K562 (cell line): ENCODE measurements around the gene MED15. TPM values are rescaled to one million over a fixed set of nuclear protein-coding genes. Genes with fewer than 3 reads are reported as not detected.

ENCODE experiments used
- CAMTA2 ChIP-seq: fragments of 250-450 bp; sonication (Bioruptor Pico); conservative IDR thresholded peaks from 2 replicates; pipeline ENCODE4 v1.5.1; 2022
- CEBPG ChIP-seq, 3 experiments: fragments of 200-800 bp in 1 of 3; sonication (Bioruptor generic) in 1 of 3; sonication (generic) in 1 of 3; formaldehyde crosslinking in 1 of 3; IDR thresholded peaks in 2 of 3; conservative IDR thresholded peaks in 1 of 3; 2 replicates each; pipeline versions ENCODE4 v1.6.1 to v1.8.0; 2016 to 2022; ENCODE audit warnings: missing compliant biosample characterization in 2 of 3, missing genetic modification characterization in 2 of 3, mild to moderate bottlenecking in 1 of 3, missing genetic modification reagents in 1 of 3
- CLOCK ChIP-seq: fragments of 250-450 bp; sonication (Bioruptor Pico); IDR thresholded peaks from 2 replicates; pipeline ENCODE4 v1.4.0; 2020; ENCODE audit warnings: mild to moderate bottlenecking, moderate library complexity, borderline replicate concordance
- CREM ChIP-seq: IDR thresholded peaks from 2 replicates; pipeline ENCODE4 v1.6.1; 2014; ENCODE audit warnings: antibody characterized with exemption, low read depth
- DDX20 ChIP-seq: fragments of 450-650 bp; IDR thresholded peaks from 2 replicates; pipeline ENCODE4 v1.6.1; 2016; ENCODE audit warnings: missing genetic modification characterization, low read depth, mild to moderate bottlenecking, missing compliant biosample characterization, moderate library complexity
- E2F3 ChIP-seq: fragments of 250-450 bp; sonication (Bioruptor Pico); IDR thresholded peaks from 2 replicates; pipeline ENCODE4 v1.4.0; 2020; ENCODE audit warnings: mild to moderate bottlenecking
- ELF2 ChIP-seq: fragments of 250-450 bp; sonication (Bioruptor Pico); IDR thresholded peaks from 2 replicates; pipeline ENCODE4 v1.5.0; 2021; ENCODE audit warnings: mild to moderate bottlenecking
- ELF4 ChIP-seq: fragments of 450-650 bp; formaldehyde crosslinking; IDR thresholded peaks from 2 replicates; pipeline ENCODE4 v1.4.0; 2022; ENCODE audit warnings: missing genetic modification characterization
- KHSRP ChIP-seq: fragments of 450-650 bp; IDR thresholded peaks from 2 replicates; pipeline ENCODE4 v1.6.1; 2017
- MAZ ChIP-seq, 2 experiments: fragments of 450-650 bp in 1 of 2; sonication (generic) in 1 of 2; formaldehyde crosslinking; IDR thresholded peaks in 1 of 2; conservative IDR thresholded peaks in 1 of 2; 2 replicates each; pipeline versions ENCODE4 v1.4.0 to v1.5.0; 2020; ENCODE audit warnings: mild to moderate bottlenecking in 1 of 2, missing genetic modification reagents in 1 of 2
- NFE2L1 ChIP-seq: fragments of 450-650 bp; IDR thresholded peaks from 2 replicates; pipeline ENCODE4 v1.6.1; 2016; ENCODE audit warnings: missing genetic modification characterization, low read depth, mild to moderate bottlenecking, missing compliant biosample characterization, moderate library complexity, borderline replicate concordance
- NR2C1 ChIP-seq, 2 experiments: fragments of 450-650 bp; IDR thresholded peaks; 2 replicates each; pipeline ENCODE4 v1.6.1; 2017; ENCODE audit warnings: mild to moderate bottlenecking in 2 of 2, antibody characterized with exemption in 1 of 2, inconsistent platforms in 1 of 2, missing compliant biosample characterization in 1 of 2, missing genetic modification characterization in 1 of 2
- RFX7 ChIP-seq: fragments of 250-450 bp; sonication (Bioruptor Pico); IDR thresholded peaks from 2 replicates; pipeline ENCODE4 v1.5.1; 2021; ENCODE audit warnings: mild to moderate bottlenecking
- SUPT5H ChIP-seq: fragments of 450-650 bp; IDR thresholded peaks from 2 replicates; pipeline ENCODE4 v1.6.1; 2016
- USF1 ChIP-seq: sonication (generic); formaldehyde crosslinking; IDR thresholded peaks from 2 replicates; pipeline ENCODE4 v1.9.0; 2022; ENCODE audit warnings: mild to moderate bottlenecking, missing genetic modification reagents
- ZNF311 ChIP-seq: fragments of 250-450 bp; sonication (Bioruptor Pico); IDR thresholded peaks from 2 replicates; pipeline ENCODE4 v1.4.0; 2020; ENCODE audit warnings: mild to moderate bottlenecking, moderate library complexity
- ZNF395 ChIP-seq: fragments of 200-800 bp; sonication (Bioruptor generic); IDR thresholded peaks from 2 replicates; pipeline ENCODE4 v1.6.1; 2017; ENCODE audit warnings: missing genetic modification characterization, missing compliant biosample characterization
- ZNF696 ChIP-seq: fragments of 250-450 bp; sonication (Bioruptor Pico); conservative IDR thresholded peaks from 2 replicates; pipeline ENCODE4 v1.4.0; 2020; ENCODE audit warnings: mild to moderate bottlenecking, moderate library complexity
- ZNF830 ChIP-seq: fragments of 250-450 bp; sonication (Bioruptor Pico); IDR thresholded peaks from 2 replicates; pipeline ENCODE4 v1.5.0; 2021; ENCODE audit warnings: mild to moderate bottlenecking
- polyA plus RNA-seq, 8 experiments: library from polyadenylated mRNA; depleted of rRNA in 4 of 8; stranded (reverse) in 5 of 8; unstranded in 3 of 8; fragments of >200 nt; fragmentation: Nextera tagmentation in 2 of 8; fragmentation: Illumina TruSeq in 1 of 8; extraction: Ambion mirVana in 2 of 8; extraction: Trizol in 1 of 8; gene quantifications; 2 replicates each; pipeline versions ENCODE4 v1.2.1 to v1.2.3, GENCODE V29; 2011 to 2014; ENCODE audit warnings: inconsistent platforms in 1 of 8, missing spikeins in 1 of 8
- total RNA-seq, 7 experiments: library from RNA; depleted of rRNA in 6 of 7; stranded (reverse); fragments of >200 nt in 6 of 7; fragmentation: Illumina TruSeq in 2 of 7; extraction: Trizol in 2 of 7; gene quantifications; 2 replicates each; pipeline versions ENCODE4 v1.2.1 to v1.2.3, GENCODE V29; 2011 to 2021; ENCODE audit warnings: low replicate concordance in 1 of 7
- TF ChIP-seq, protein P1 (sequence below): fragments of 250-450 bp; sonication (Bioruptor Pico); IDR thresholded peaks from 2 replicates; pipeline ENCODE4 v1.8.0; 2021; ENCODE audit warnings: mild to moderate bottlenecking, moderate library complexity
- TF ChIP-seq, protein P2 (sequence below): fragments of 250-450 bp; sonication (Bioruptor Pico); IDR thresholded peaks from 2 replicates; pipeline ENCODE4 v1.6.1; 2021; ENCODE audit warnings: mild to moderate bottlenecking

The MED15 gene
- total and polyA plus RNA-seq, 9 of the 15 experiments (the other 6 are each of a cell fraction or from before 2014, with no cell fraction given), result 4.0 to 271 (median 60.1) TPM

GRCh38 chr22:20549232-20549841 is 41.9 kb downstream of the MED15 start (continued):
- TF ChIP-seq ZNF395 (CRISPR knock-in tag) (no peak), NR2C1 (IDR thresholded peaks at IDR 0.05) (no peak), NR2C1 (tag; IDR thresholded peaks at IDR 0.05) (no peak), CREM (no peak), ELF4 (peak; percentile 84; the same call in 1 of the 2 replicates), DDX20 (no peak), CLOCK (CRISPR knock-in tag) (no peak), MAZ (CRISPR knock-in tag; conservative IDR thresholded peaks at IDR 0.05 in 1 of 2, IDR thresholded peaks at IDR 0.05 in 1 of 2) (peak in 1 of 2 experiments; percentile 64; a peak in 2 of 4 replicates), CEBPG (CRISPR knock-in tag; IDR thresholded peaks at IDR 0.05) (no peak), CEBPG (tag; conservative IDR thresholded peaks at IDR 0.05 in 1 of 2, IDR thresholded peaks at IDR 0.05 in 1 of 2) (no peak), ZNF696 (CRISPR knock-in tag) (no peak), NFE2L1 (tag) (no peak), ZNF311 (CRISPR knock-in tag) (no peak), RFX7 (CRISPR knock-in tag) (no peak), ELF2 (CRISPR knock-in tag) (peak; percentile 73), CAMTA2 (CRISPR knock-in tag) (0 out of 2 replicates have a peak, but pooled peaks have one; percentile 24), ZNF830 (CRISPR knock-in tag) (no peak), E2F3 (no peak), SUPT5H (no peak), USF1 (no peak), KHSRP (no peak)
- TF ChIP-seq, protein P1, sequence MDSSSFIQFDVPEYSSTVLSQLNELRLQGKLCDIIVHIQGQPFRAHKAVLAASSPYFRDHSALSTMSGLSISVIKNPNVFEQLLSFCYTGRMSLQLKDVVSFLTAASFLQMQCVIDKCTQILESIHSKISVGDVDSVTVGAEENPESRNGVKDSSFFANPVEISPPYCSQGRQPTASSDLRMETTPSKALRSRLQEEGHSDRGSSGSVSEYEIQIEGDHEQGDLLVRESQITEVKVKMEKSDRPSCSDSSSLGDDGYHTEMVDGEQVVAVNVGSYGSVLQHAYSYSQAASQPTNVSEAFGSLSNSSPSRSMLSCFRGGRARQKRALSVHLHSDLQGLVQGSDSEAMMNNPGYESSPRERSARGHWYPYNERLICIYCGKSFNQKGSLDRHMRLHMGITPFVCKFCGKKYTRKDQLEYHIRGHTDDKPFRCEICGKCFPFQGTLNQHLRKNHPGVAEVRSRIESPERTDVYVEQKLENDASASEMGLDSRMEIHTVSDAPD (CRISPR knock-in tag), result no peak
- TF ChIP-seq, protein P2, sequence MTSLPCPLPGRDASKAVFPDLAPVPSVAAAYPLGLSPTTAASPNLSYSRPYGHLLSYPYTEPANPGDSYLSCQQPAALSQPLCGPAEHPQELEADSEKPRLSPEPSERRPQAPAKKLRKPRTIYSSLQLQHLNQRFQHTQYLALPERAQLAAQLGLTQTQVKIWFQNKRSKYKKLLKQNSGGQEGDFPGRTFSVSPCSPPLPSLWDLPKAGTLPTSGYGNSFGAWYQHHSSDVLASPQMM (CRISPR knock-in tag), result no peak
